Stimulated activated CD8-positive, alpha-beta memory T cell treated with anti-CD3 and anti-CD28 coated beads, Interleukin-7, amount 100 ng/mL, for 48 hours (primary cell): Measurements from ENCODE around the gene CNOT11.
"Not testable (repeated sequence)": the region's sequence is repeated elsewhere in the genome, so short reads cannot be mapped to it uniquely, and the experiment has no call there.

Source experiments
- DNase-seq, 2 donors: peaks; one replicate each; pipeline ENCODE4 v3.0.0-alpha.2; 2020; ENCODE audit warnings: low read depth in 1 of 2; ENCODE audit errors: extremely low read depth in 1 of 2

CNOT11 gene

DNA sequence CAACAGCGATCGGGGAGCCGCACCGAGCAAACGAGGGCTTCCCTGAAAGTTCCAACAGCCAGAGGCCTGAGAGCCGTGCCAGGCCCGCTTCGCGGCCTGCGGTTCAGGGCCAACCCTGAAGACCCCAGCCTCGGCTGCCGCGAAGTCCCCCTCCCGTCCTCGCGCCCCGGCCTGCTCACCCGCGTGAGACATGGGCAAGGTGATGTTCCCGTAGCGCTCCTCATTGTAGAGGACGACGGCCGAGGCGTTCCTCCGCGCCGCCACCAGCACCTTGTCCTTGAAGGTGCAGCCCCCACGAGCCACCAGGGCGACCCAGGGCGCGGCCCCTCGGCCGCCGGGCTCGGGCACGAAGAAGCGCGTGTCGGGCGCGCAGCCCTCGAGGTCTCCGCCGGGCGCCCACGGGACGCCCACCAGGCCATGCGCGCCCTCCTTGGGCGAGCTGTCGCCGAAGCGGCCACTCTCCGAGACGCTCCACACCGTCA is 55.3 kb downstream of the CNOT11 start:
- DNase-seq = no peak

DNA sequence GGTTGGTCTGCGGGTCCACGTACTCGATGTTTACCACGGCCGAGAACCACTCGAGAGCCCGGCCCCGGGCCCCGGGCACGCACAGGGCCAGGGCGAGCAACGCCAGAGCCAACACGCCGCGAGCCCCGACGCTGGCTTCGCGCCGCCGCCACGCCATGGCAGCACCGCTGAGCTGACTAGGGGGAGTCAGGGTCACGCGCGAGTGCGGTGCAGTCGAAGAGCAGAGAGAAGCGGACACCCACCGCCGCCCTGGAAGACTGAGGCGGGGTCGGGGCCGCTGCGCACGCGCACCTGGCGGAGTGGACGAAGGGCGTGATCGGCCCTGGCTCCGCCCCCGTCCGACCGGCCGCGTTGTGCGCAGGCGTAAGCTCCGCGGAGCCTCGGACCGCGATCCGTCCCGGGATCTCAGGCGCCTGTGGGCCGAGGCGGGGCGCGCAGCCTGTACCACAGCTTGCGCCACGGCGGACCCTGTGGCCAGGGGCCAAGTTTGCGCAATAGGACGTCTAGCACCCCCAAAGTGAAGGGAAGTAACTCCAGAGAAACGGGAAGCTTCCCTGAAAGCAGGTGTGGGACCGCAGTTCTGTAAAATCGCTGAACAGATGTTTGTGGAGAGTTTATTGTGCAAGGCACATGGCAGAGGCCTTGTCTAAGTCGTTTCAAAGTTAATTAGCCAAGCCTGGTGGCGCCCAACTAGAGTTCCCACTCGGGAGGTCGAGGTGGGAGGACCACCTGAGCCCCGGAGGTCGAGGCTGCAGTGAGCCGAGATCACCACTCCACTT is 55.9 kb downstream of the CNOT11 start, which contains the start of gene RNF149:
TSS of gene RNF149 (minus strand) at position 270 of the 779 bp plus-strand sequence. CDS start at position 157, 113 bp downstream.
- peak; percentile 82 to 87 for DNase-seq

DNA sequence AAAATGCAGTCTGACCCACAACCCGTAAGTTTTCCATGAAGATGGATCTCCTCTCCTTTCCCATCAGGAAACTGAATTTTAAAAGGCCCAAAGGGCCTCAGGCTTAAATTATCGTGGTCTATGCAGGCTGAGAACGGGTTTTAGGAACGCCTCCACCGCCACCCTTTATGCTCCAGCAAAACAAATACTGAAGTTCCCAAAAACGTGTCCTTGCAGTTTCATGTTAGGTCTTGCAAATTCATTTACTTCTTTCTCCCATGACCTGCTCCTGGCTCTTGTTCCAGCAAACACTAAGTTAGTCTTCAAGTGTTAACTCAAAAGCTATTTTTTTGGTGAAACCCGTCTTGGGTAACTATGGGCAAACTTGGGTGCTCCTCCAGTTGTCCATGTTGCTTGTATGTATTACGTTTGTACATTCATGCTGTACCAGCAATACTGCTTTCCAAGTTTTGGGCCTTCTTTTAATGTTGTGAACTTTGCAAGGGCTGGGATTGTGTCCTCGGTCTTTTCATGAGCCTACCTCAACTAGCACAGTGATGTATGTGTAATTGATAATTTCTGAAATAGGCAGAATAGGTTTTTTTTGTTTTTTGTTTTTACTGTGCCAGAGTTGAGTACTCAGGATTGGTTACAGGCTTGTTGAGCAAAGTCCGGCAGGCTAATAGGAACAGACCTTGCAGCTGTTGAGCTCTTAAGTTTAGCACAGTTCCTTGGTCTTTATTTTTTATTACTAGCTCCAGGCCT is 57.6 kb downstream of the CNOT11 start:
- no peak for DNase-seq

DNA sequence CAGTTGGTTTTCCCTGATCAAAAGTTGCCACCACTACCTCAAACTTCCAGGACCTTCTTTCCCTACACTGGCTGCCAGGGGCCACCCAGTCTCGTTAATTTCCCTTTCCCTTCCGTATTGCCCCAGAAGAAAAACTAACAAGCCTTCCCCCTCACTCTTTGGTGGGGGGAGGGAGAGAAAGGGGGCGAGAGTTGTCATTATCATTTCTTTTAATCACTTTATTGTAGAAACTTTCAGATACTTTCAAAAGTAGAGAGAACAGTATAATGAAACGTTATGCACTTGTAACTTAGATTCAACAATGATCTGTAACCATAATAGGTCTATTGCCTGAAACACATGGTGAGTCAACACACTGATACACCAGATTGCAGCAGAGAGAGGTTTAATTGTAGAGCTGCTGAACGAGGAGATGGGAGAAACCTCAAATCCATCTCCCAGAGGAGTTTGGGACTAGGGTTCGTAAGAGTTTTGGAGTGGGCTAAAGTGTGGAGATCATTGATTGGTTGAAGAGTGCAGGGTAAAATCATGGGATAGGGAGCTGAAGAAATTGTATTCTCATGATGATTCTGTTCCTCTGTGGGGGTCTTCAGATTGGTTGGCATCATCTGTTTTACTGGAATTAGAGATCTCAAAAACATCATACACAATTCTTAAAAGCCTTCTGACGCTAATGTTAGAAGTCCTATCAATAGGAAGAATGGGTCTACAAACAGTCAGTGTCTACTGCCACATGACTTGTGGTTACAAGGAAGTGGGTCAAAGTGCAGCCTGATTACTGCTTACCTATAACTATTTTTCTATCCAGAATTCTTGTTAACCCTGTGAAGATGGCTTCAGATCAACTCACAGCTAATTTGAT is 58.4 kb downstream of the CNOT11 start:
- DNase-seq = no peak

DNA sequence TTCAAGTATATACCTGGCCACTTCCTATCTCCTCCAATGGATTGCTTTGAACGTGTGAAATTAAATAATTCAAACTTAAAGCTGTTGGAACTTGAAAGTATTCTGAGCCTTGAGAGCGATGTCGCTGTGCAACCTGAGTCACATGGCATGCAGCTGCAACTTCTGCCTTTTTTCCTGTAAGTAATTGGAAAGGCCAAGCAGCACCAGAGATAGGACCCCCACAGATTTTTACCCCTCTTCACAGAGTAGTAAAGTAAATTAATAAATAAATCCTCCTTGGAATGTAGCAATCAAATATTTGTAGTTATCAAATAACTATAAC is 59.0 kb downstream of the CNOT11 start:
- DNase-seq = no peak

GRCh38 chr2:101316568-101316967 is 63.9 kb downstream of the CNOT11 start:
- DNase-seq = not testable (repeated sequence)
